ENCODE results near the gene VGLL4.

DNA sequence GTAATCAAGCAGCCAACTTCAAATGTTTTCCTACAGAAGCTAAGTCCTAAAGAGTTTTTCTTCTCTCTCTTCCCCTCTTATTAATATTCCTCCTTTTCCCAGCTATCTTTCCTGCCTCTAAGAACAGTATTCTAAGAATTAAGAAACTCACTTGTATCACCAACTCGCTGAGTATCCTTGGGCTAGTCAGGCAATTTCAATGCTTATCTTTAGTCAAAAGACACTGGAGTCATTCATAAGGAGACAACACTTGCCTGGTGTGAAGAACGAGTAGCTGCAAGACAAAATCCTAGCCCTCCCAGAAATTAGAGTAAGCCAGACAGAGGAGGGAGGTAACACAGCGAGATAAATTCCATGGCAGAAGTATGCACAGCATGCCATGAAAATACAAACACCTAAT lies 10.7 kb downstream of the VGLL4 start:
- TF ChIP-seq, protein P1, sequence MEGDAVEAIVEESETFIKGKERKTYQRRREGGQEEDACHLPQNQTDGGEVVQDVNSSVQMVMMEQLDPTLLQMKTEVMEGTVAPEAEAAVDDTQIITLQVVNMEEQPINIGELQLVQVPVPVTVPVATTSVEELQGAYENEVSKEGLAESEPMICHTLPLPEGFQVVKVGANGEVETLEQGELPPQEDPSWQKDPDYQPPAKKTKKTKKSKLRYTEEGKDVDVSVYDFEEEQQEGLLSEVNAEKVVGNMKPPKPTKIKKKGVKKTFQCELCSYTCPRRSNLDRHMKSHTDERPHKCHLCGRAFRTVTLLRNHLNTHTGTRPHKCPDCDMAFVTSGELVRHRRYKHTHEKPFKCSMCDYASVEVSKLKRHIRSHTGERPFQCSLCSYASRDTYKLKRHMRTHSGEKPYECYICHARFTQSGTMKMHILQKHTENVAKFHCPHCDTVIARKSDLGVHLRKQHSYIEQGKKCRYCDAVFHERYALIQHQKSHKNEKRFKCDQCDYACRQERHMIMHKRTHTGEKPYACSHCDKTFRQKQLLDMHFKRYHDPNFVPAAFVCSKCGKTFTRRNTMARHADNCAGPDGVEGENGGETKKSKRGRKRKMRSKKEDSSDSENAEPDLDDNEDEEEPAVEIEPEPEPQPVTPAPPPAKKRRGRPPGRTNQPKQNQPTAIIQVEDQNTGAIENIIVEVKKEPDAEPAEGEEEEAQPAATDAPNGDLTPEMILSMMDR (IDR thresholded peaks at IDR 0.05): no peak
- TF ChIP-seq SMC3 (IDR thresholded peaks at IDR 0.05) (no peak), FOSL2 (IDR thresholded peaks at IDR 0.05) (no peak), FOSL2 (CRISPR knock-in tag; IDR thresholded peaks at IDR 0.05) (no peak), CHD2 (IDR thresholded peaks at IDR 0.05; ENCODE audit: low read length, partially characterized antibody) (no peak), JUNB (IDR thresholded peaks at IDR 0.05) (no peak), MAX (IDR thresholded peaks at IDR 0.05) (no peak), POLR2A (IDR thresholded peaks at IDR 0.05; ENCODE audit: low read length) (no peak), RAD21 (conservative IDR thresholded peaks at IDR 0.05 in 1 of 2, IDR thresholded peaks at IDR 0.05 in 1 of 2) (no peak), BHLHE40 (IDR thresholded peaks at IDR 0.05; ENCODE audit: low read depth, low read length) (no peak), MAFK (IDR thresholded peaks at IDR 0.05; ENCODE audit: partially characterized antibody) (no peak), MYC (IDR thresholded peaks at IDR 0.05; ENCODE audit: borderline replicate concordance, low read length) (no peak), PHF8 (IDR thresholded peaks at IDR 0.05; ENCODE audit: borderline replicate concordance, low read depth) (no peak)
- TF ChIP-seq, protein P2, sequence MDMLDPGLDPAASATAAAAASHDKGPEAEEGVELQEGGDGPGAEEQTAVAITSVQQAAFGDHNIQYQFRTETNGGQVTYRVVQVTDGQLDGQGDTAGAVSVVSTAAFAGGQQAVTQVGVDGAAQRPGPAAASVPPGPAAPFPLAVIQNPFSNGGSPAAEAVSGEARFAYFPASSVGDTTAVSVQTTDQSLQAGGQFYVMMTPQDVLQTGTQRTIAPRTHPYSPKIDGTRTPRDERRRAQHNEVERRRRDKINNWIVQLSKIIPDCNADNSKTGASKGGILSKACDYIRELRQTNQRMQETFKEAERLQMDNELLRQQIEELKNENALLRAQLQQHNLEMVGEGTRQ (IDR thresholded peaks at IDR 0.05): no peak

All from A549 (cell line).